ENCODE measurements around the gene TSC1. TPM values are rescaled to one million over a fixed set of nuclear protein-coding genes. Genes with fewer than 3 reads are reported as not detected.

The TSC1 gene
- total RNA-seq, 2 donors from 2014 or later, result 27.7 to 82.2 TPM

- Histone ChIP-seq H3K4me3 (no peak overlapping the region), H3K9me3 (no peaks in the 10 kb centered on the region), H3K36me3 (no peaks in the 10 kb centered on the region), H3K27ac (no peak overlapping the region), H3K27me3 (replicated peaks; ENCODE audit: insufficient read depth) (peaks cover 2% of the 10 kb centered on the region), H3K4me1 (replicated peaks) (no peaks in the 10 kb centered on the region)
- 37% methylated on average over 2 of the region's 2 CpGs for WGBS
- DNase-seq (ENCODE audit: low spot score), result no peak
- intact Hi-C loops (cut with DNase I), result loop anchor here (10.0 kb wide), 1 partner anchor 173 kb away; no protein-coding TSS in a partner anchor
- TF ChIP-seq CTCF (IDR thresholded peaks at IDR 0.05), result no peak
- no peak for TF ChIP-seq POLR2AphosphoS5 (IDR thresholded peaks at IDR 0.05)
- TF ChIP-seq POLR2A (IDR thresholded peaks at IDR 0.05), result no peak
Observed at GRCh38 chr9:132978112-132978450, 33.7 kb upstream of the TSC1 start.

GRCh38 chr9:132976571-132976970 is 32.2 kb upstream of the TSC1 start:
- Histone ChIP-seq H3K9me3 (no peaks in the 10 kb centered on the region), H3K36me3 (no peaks in the 10 kb centered on the region), H3K27ac (no peak overlapping the region), H3K27me3 (replicated peaks; ENCODE audit: insufficient read depth) (peaks cover 2% of the 10 kb centered on the region), H3K4me3 (no peak overlapping the region), H3K4me1 (replicated peaks) (no peaks in the 10 kb centered on the region)
- no peak for TF ChIP-seq POLR2AphosphoS5 (IDR thresholded peaks at IDR 0.05)
- TF ChIP-seq CTCF (IDR thresholded peaks at IDR 0.05), result no peak
- no peak for TF ChIP-seq POLR2A (IDR thresholded peaks at IDR 0.05)
- WGBS, result 93% methylated on average over 3 of the region's 3 CpGs
- no peak for DNase-seq (ENCODE audit: low spot score)
- intact Hi-C loops (cut with DNase I), result loop anchor here (10.0 kb wide), 1 partner anchor 172 kb away; no protein-coding TSS in a partner anchor

- Histone ChIP-seq H3K4me3 (no peak overlapping the region), H3K36me3 (no peaks in the 10 kb centered on the region), H3K27ac (no peak overlapping the region), H3K9me3 (no peaks in the 10 kb centered on the region), H3K4me1 (replicated peaks) (no peaks in the 10 kb centered on the region), H3K27me3 (replicated peaks; ENCODE audit: insufficient read depth) (peaks cover 2% of the 10 kb centered on the region)
- no peak for DNase-seq (ENCODE audit: low spot score)
- 41% methylated on average over 6 of the region's 6 CpGs for WGBS
- intact Hi-C loops (cut with DNase I), result loop anchor here (10.0 kb wide), 1 partner anchor 171 kb away; no protein-coding TSS in a partner anchor
- TF ChIP-seq CTCF (IDR thresholded peaks at IDR 0.05) (no peak), POLR2AphosphoS5 (IDR thresholded peaks at IDR 0.05) (no peak), POLR2A (IDR thresholded peaks at IDR 0.05) (no peak)
Observed at GRCh38 chr9:132975961-132976360, 31.5 kb upstream of the TSC1 start.

GRCh38 chr9:132973713-132974112 is 29.3 kb upstream of the TSC1 start:
- intact Hi-C loops (cut with DNase I), result loop anchor here (10.0 kb wide), 1 partner anchor 169 kb away; no protein-coding TSS in a partner anchor
- TF ChIP-seq POLR2AphosphoS5 (IDR thresholded peaks at IDR 0.05) (no peak), POLR2A (IDR thresholded peaks at IDR 0.05) (no peak), CTCF (IDR thresholded peaks at IDR 0.05) (no peak)
- 94% methylated on average over 5 of the region's 5 CpGs for WGBS
- Histone ChIP-seq H3K9me3 (no peaks in the 10 kb centered on the region), H3K4me3 (no peak overlapping the region), H3K4me1 (replicated peaks) (no peaks in the 10 kb centered on the region), H3K27me3 (replicated peaks; ENCODE audit: insufficient read depth) (no peaks in the 10 kb centered on the region), H3K36me3 (no peaks in the 10 kb centered on the region), H3K27ac (no peak overlapping the region)
- no peak for DNase-seq (ENCODE audit: low spot score)

GRCh38 chr9:132973166-132973565 is 28.8 kb upstream of the TSC1 start:
- Histone ChIP-seq H3K27ac (no peak overlapping the region), H3K9me3 (no peaks in the 10 kb centered on the region), H3K27me3 (replicated peaks; ENCODE audit: insufficient read depth) (no peaks in the 10 kb centered on the region), H3K4me3 (no peak overlapping the region), H3K4me1 (replicated peaks) (no peaks in the 10 kb centered on the region), H3K36me3 (no peaks in the 10 kb centered on the region)
- no peak for DNase-seq (ENCODE audit: low spot score)
- WGBS, result 81% methylated on average over 18 of the region's 18 CpGs
- TF ChIP-seq POLR2A (IDR thresholded peaks at IDR 0.05), result no peak
- TF ChIP-seq POLR2AphosphoS5 (IDR thresholded peaks at IDR 0.05), result no peak
- TF ChIP-seq CTCF (IDR thresholded peaks at IDR 0.05), result no peak
- intact Hi-C loops (cut with DNase I), result loop anchor here (10.0 kb wide), 1 partner anchor 168 kb away; no protein-coding TSS in a partner anchor

Data from prostate gland (tissue), 2 donors.